HEK293 (cell line): ENCODE data around the gene CSNK1G1.

ENCODE experiments used
- CTCF ChIA-PET: fragments of 350-600 bp; formaldehyde crosslinking; extraction: SDS; loops from one replicate; lab custom pipeline; 2021; ENCODE audit warnings: antibody characterized with exemption; lab: Yijun Ruan, JAX
- POLR2A ChIA-PET: fragments of 300-600 bp; formaldehyde crosslinking; extraction: SDS; loops from one replicate; lab custom pipeline; 2020; ENCODE audit warnings: antibody characterized with exemption, inconsistent platforms; lab: Yijun Ruan, JAX
- H3K27ac ChIP-seq: fragments of 200-500 bp; sonication (Bioruptor generic); 2 replicates; pipeline ENCODE4 v1.5.1; 2014; ENCODE audit warnings: low read depth, low read length, control low read depth, inconsistent platforms; ENCODE audit errors: extremely low read depth
- H3K36me3 ChIP-seq, 2 experiments: fragments of 200-500 bp in 1 of 2; sonication (Bioruptor generic) in 1 of 2; 1 replicate in 1 of 2; 2 replicates in 1 of 2; pipeline ENCODE4 v1.5.1; 2014 to 2017; ENCODE audit warnings: inconsistent platforms in 2 of 2, low read length in 2 of 2; ENCODE audit not compliant: control insufficient read depth in 2 of 2, insufficient read depth in 1 of 2
- H3K4me1 ChIP-seq: fragments of 200-500 bp; sonication (Bioruptor generic); 2 replicates; pipeline ENCODE4 v1.5.1; 2014; ENCODE audit warnings: mild to moderate bottlenecking, low read length, inconsistent platforms; ENCODE audit not compliant: control insufficient read depth, insufficient read depth
- H3K4me3 ChIP-seq: 2 replicates; pipeline ENCODE4 v1.5.1; 2011; ENCODE audit warnings: low read depth, mild to moderate bottlenecking, control low read depth, low read length, moderate library complexity
- H3K9me3 ChIP-seq: fragments of 200-500 bp; sonication (Bioruptor generic); 2 replicates; pipeline ENCODE4 v1.5.1; 2014; ENCODE audit warnings: low read depth, low read length, inconsistent platforms; ENCODE audit not compliant: control insufficient read depth, insufficient read depth
- FEZF1 ChIP-seq: fragments of 450-650 bp; formaldehyde crosslinking; IDR thresholded peaks from 2 replicates; pipeline ENCODE4 v1.5.1; 2016; ENCODE audit warnings: missing biosample characterization, missing genetic modification characterization
- GFI1B ChIP-seq: fragments of 450-650 bp; formaldehyde crosslinking; IDR thresholded peaks from 2 replicates; pipeline ENCODE4 v1.5.1; 2016; ENCODE audit warnings: missing biosample characterization, missing genetic modification characterization
- MYNN ChIP-seq: fragments of 450-650 bp; formaldehyde crosslinking; IDR thresholded peaks from 2 replicates; pipeline ENCODE4 v1.5.1; 2016; ENCODE audit warnings: missing biosample characterization, missing genetic modification characterization, borderline replicate concordance
- REPIN1 ChIP-seq: fragments of 450-650 bp; formaldehyde crosslinking; IDR thresholded peaks from 2 replicates; pipeline ENCODE4 v1.5.1; 2017; ENCODE audit warnings: missing biosample characterization, missing genetic modification characterization, low read depth
- ZFHX2 ChIP-seq: fragments of 450-650 bp; formaldehyde crosslinking; conservative IDR thresholded peaks from 2 replicates; pipeline ENCODE4 v1.5.1; 2016; ENCODE audit warnings: missing biosample characterization, missing genetic modification characterization
- ZNF221 ChIP-seq: fragments of 450-650 bp; formaldehyde crosslinking; IDR thresholded peaks from 2 replicates; pipeline ENCODE4 v1.5.1; 2017; ENCODE audit warnings: missing biosample characterization, missing genetic modification characterization, borderline replicate concordance
- ZNF23 ChIP-seq: fragments of 450-650 bp; formaldehyde crosslinking; IDR thresholded peaks from 2 replicates; pipeline ENCODE4 v1.5.1; 2016; ENCODE audit warnings: missing biosample characterization, missing genetic modification characterization, borderline replicate concordance
- ZNF426 ChIP-seq: fragments of 450-650 bp; formaldehyde crosslinking; IDR thresholded peaks from 2 replicates; pipeline ENCODE4 v1.5.1; 2017; ENCODE audit warnings: missing biosample characterization, missing genetic modification characterization, mild to moderate bottlenecking, inconsistent platforms, moderate library complexity
- ZNF473 ChIP-seq: fragments of 450-650 bp; formaldehyde crosslinking; IDR thresholded peaks from 2 replicates; pipeline ENCODE4 v1.5.1; 2017; ENCODE audit warnings: missing biosample characterization, missing genetic modification characterization
- ZNF596 ChIP-seq: fragments of 450-650 bp; IDR thresholded peaks from 2 replicates; pipeline ENCODE4 v1.5.0; 2018; ENCODE audit warnings: missing biosample characterization, mild to moderate bottlenecking, missing genetic modification characterization, moderate library complexity
- ZNF843 ChIP-seq: fragments of 450-650 bp; formaldehyde crosslinking; IDR thresholded peaks from 2 replicates; pipeline ENCODE4 v1.5.1; 2016; ENCODE audit warnings: missing biosample characterization, missing genetic modification characterization
- TF ChIP-seq, protein P1 (sequence below): fragments of 450-650 bp; formaldehyde crosslinking; IDR thresholded peaks from 2 replicates; pipeline ENCODE4 v1.5.1; 2016; ENCODE audit warnings: missing biosample characterization, missing genetic modification characterization
- TF ChIP-seq, protein P2 (sequence below): fragments of 450-650 bp; formaldehyde crosslinking; IDR thresholded peaks from 2 replicates; pipeline ENCODE4 v1.5.1; 2017; ENCODE audit warnings: missing biosample characterization, missing genetic modification characterization
- TF ChIP-seq, protein P3 (sequence below): fragments of 450-650 bp; formaldehyde crosslinking; IDR thresholded peaks from 2 replicates; pipeline ENCODE4; 2016; ENCODE audit warnings: missing biosample characterization, missing genetic modification characterization
- TF ChIP-seq, protein P4 (sequence below): fragments of 450-650 bp; formaldehyde crosslinking; conservative IDR thresholded peaks from 2 replicates; pipeline ENCODE4 v1.5.1; 2016; ENCODE audit warnings: low read depth, missing biosample characterization, missing genetic modification characterization
- TF ChIP-seq, protein P5 (sequence below): fragments of 450-650 bp; formaldehyde crosslinking; IDR thresholded peaks from 2 replicates; pipeline ENCODE4 v1.5.1; 2016; ENCODE audit warnings: missing biosample characterization, missing genetic modification characterization
- TF ChIP-seq, protein P6 (sequence below): fragments of 450-650 bp; formaldehyde crosslinking; IDR thresholded peaks from 2 replicates; pipeline ENCODE4 v1.5.1; 2016; ENCODE audit warnings: missing biosample characterization, missing genetic modification characterization
- TF ChIP-seq, protein P7 (sequence below): fragments of 450-650 bp; formaldehyde crosslinking; IDR thresholded peaks from 2 replicates; pipeline ENCODE4 v1.5.1; 2016; ENCODE audit warnings: missing biosample characterization, missing genetic modification characterization, low read depth

The CSNK1G1 gene

DNA sequence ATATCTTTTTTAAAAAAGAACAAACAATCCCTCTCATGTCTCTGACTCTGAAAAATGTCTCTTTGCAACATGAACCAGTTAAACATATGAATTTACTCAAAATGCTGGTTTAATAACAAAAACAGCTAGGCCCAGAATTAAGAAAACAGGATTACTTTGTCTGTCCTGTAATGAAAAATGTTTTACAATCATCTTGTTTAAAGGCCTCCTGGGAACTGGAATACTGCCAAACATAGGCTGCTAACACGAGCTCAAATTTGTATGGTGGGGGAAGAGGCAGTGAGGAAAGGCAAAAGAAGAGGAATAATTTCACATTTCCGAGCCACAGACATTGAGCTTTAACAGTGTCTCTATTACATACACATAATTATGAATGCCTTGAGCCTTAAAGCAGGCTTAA lies 131.5 kb downstream of the CSNK1G1 start (continued):
- TF ChIP-seq, protein P1, sequence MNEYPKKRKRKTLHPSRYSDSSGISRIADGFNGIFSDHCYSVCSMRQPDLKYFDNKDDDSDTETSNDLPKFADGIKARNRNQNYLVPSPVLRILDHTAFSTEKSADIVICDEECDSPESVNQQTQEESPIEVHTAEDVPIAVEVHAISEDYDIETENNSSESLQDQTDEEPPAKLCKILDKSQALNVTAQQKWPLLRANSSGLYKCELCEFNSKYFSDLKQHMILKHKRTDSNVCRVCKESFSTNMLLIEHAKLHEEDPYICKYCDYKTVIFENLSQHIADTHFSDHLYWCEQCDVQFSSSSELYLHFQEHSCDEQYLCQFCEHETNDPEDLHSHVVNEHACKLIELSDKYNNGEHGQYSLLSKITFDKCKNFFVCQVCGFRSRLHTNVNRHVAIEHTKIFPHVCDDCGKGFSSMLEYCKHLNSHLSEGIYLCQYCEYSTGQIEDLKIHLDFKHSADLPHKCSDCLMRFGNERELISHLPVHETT: no peak
- TF ChIP-seq, protein P2, sequence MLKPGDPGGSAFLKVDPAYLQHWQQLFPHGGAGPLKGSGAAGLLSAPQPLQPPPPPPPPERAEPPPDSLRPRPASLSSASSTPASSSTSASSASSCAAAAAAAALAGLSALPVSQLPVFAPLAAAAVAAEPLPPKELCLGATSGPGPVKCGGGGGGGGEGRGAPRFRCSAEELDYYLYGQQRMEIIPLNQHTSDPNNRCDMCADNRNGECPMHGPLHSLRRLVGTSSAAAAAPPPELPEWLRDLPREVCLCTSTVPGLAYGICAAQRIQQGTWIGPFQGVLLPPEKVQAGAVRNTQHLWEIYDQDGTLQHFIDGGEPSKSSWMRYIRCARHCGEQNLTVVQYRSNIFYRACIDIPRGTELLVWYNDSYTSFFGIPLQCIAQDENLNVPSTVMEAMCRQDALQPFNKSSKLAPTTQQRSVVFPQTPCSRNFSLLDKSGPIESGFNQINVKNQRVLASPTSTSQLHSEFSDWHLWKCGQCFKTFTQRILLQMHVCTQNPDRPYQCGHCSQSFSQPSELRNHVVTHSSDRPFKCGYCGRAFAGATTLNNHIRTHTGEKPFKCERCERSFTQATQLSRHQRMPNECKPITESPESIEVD (tag by site-specific recombination): peak; percentile 99

DNA sequence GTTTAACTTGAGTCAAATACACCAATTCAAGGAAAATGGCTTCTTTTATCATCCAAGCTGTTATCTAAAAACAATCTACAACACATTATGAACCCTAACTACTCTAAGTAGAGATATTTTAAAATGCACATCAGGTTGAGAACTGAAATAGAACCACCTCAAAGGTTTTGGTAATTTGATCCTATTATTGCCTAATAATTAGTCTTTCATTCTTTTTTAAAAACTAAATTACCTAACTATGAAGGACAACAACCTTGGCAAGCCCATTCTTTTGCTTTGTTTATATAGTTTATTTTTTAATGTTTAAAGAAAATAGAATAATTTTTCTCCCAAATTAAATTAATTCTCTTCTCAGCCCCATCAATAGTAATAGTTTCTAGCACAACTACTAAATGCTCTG lies 132.1 kb downstream of the CSNK1G1 start:
- H3K27ac ChIP-seq: no peak overlapping the region
- ChIA-PET POLR2A (no interaction called here), CTCF (interaction anchor here (1.1 kb wide), 1 partner anchor 11 kb away, joined by 3 read pairs; no protein-coding TSS in a partner anchor)
- no peaks in the 10 kb centered on the region for H3K36me3 ChIP-seq
- H3K9me3 ChIP-seq: no peaks in the 10 kb centered on the region
- TF ChIP-seq GFI1B (tag by site-specific recombination) (no peak), ZNF23 (tag by site-specific recombination) (no peak), MYNN (tag by site-specific recombination) (no peak), FEZF1 (tag by site-specific recombination) (0 out of 2 replicates have a peak, but pooled peaks have one; percentile 29), ZNF221 (tag by site-specific recombination) (no peak), ZNF426 (tag by site-specific recombination) (no peak), ZNF473 (tag by site-specific recombination) (no peak), ZNF843 (tag by site-specific recombination) (no peak), ZFHX2 (tag by site-specific recombination) (no peak), REPIN1 (tag by site-specific recombination) (no peak), ZNF596 (tag by site-specific recombination) (no peak)
- TF ChIP-seq, protein P3, sequence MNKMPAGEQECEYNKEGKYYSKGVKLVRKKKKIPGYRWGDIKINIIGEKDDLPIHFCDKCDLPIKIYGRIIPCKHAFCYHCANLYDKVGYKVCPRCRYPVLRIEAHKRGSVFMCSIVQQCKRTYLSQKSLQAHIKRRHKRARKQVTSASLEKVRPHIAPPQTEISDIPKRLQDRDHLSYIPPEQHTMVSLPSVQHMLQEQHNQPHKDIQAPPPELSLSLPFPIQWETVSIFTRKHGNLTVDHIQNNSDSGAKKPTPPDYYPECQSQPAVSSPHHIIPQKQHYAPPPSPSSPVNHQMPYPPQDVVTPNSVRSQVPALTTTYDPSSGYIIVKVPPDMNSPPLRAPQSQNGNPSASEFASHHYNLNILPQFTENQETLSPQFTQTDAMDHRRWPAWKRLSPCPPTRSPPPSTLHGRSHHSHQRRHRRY (tag by site-specific recombination): no peak
- TF ChIP-seq, protein P2 (tag by site-specific recombination): 0 out of 2 replicates have a peak, but pooled peaks have one; percentile 19
- TF ChIP-seq, protein P4, sequence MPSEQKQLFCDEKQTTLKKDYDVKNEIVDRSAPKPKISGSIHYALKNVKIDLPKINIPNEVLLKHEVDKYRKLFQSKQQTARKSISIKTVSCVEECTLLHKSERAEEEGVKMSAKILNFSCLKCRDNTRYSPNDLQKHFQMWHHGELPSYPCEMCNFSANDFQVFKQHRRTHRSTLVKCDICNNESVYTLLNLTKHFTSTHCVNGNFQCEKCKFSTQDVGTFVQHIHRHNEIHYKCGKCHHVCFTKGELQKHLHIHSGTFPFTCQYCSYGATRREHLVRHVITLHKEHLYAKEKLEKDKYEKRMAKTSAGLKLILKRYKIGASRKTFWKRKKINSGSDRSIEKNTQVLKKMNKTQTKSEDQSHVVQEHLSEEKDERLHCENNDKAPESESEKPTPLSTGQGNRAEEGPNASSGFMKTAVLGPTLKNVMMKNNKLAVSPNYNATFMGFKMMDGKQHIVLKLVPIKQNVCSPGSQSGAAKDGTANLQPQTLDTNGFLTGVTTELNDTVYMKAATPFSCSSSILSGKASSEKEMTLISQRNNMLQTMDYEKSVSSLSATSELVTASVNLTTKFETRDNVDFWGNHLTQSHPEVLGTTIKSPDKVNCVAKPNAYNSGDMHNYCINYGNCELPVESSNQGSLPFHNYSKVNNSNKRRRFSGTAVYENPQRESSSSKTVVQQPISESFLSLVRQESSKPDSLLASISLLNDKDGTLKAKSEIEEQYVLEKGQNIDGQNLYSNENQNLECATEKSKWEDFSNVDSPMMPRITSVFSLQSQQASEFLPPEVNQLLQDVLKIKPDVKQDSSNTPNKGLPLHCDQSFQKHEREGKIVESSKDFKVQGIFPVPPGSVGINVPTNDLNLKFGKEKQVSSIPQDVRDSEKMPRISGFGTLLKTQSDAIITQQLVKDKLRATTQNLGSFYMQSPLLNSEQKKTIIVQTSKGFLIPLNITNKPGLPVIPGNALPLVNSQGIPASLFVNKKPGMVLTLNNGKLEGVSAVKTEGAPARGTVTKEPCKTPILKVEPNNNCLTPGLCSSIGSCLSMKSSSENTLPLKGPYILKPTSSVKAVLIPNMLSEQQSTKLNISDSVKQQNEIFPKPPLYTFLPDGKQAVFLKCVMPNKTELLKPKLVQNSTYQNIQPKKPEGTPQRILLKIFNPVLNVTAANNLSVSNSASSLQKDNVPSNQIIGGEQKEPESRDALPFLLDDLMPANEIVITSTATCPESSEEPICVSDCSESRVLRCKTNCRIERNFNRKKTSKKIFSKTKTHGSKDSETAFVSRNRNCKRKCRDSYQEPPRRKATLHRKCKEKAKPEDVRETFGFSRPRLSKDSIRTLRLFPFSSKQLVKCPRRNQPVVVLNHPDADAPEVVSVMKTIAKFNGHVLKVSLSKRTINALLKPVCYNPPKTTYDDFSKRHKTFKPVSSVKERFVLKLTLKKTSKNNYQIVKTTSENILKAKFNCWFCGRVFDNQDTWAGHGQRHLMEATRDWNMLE (tag by site-specific recombination): no peak
- TF ChIP-seq, protein P5, sequence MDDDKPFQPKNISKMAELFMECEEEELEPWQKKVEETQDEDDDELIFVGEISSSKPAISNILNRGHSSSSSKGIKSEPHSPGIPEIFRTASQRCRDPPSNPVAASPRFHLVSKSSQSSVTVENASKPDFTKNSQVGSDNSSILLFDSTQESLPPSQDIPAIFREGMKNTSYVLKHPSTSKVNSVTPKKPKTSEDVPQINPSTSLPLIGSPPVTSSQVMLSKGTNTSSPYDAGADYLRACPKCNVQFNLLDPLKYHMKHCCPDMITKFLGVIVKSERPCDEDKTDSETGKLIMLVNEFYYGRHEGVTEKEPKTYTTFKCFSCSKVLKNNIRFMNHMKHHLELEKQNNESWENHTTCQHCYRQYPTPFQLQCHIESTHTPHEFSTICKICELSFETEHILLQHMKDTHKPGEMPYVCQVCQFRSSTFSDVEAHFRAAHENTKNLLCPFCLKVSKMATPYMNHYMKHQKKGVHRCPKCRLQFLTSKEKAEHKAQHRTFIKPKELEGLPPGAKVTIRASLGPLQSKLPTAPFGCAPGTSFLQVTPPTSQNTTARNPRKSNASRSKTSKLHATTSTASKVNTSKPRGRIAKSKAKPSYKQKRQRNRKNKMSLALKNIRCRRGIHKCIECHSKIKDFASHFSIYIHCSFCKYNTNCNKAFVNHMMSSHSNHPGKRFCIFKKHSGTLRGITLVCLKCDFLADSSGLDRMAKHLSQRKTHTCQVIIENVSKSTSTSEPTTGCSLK (tag by site-specific recombination): no peak
- TF ChIP-seq, protein P6, sequence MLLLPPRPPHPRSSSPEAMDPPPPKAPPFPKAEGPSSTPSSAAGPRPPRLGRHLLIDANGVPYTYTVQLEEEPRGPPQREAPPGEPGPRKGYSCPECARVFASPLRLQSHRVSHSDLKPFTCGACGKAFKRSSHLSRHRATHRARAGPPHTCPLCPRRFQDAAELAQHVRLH (tag by site-specific recombination): no peak
- TF ChIP-seq, protein P7, sequence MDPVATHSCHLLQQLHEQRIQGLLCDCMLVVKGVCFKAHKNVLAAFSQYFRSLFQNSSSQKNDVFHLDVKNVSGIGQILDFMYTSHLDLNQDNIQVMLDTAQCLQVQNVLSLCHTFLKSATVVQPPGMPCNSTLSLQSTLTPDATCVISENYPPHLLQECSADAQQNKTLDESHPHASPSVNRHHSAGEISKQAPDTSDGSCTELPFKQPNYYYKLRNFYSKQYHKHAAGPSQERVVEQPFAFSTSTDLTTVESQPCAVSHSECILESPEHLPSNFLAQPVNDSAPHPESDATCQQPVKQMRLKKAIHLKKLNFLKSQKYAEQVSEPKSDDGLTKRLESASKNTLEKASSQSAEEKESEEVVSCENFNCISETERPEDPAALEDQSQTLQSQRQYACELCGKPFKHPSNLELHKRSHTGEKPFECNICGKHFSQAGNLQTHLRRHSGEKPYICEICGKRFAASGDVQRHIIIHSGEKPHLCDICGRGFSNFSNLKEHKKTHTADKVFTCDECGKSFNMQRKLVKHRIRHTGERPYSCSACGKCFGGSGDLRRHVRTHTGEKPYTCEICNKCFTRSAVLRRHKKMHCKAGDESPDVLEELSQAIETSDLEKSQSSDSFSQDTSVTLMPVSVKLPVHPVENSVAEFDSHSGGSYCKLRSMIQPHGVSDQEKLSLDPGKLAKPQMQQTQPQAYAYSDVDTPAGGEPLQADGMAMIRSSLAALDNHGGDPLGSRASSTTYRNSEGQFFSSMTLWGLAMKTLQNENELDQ (tag by site-specific recombination): no peak
- TF ChIP-seq, all 188 proteins: peak for 2
- H3K4me3 ChIP-seq: no peak overlapping the region
- H3K4me1 ChIP-seq: peaks cover 7% of the 10 kb centered on the region
